NB4 (cell line): Measurements from ENCODE around the gene PLA2G1B.

Experiments
- CTCF ChIP-seq: IDR thresholded peaks from one replicate; pipeline ENCODE4 v1.5.1; 2012; ENCODE audit warnings: low read depth, low read length
- MYC ChIP-seq: IDR thresholded peaks from 2 replicates; pipeline ENCODE4 v1.6.1; 2011; ENCODE audit warnings: low read depth, low read length
- POLR2A ChIP-seq: IDR thresholded peaks from 2 replicates; pipeline ENCODE4 v1.6.1; 2011; ENCODE audit warnings: mild to moderate bottlenecking; ENCODE audit not compliant: insufficient read length; ENCODE audit errors: extremely low read depth

DNA sequence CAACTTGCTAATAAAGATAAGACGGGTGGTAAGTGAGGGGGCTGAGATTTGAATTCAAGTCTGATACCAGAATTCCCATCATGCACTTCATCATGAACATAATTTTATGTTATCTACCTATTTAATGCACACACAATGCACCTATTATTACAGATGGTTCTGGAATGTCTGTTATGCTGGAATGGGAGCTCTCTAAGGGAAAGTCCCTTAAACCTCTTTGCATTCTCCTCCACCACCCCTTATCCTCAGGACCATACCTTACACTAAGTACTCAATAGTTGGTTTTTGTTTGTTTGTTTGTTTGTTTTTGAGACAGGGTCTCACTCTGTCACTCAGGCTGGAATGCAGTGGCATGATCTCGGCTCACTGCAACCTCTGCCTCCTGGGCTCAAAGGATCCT is 48.4 kb upstream of the PLA2G1B start:
- TF ChIP-seq CTCF (no peak), POLR2A (no peak), MYC (no peak)
